GM10847 (cell line): ENCODE data around the gene SH3GLB2.

Source experiments
- POLR2A ChIP-seq: IDR thresholded peaks from 2 replicates; pipeline ENCODE4 v1.6.1; 2011; ENCODE audit not compliant: insufficient read length; ENCODE audit errors: extremely low read depth

The SH3GLB2 gene

GRCh38 chr9:129060991-129061390, 32.9 kb upstream of the SH3GLB2 start:
- TF ChIP-seq POLR2A: no peak

- TF ChIP-seq POLR2A: no peak
Observed at GRCh38 chr9:129059796-129060785, 32.0 kb upstream of the SH3GLB2 start.

GRCh38 chr9:129058965-129059795, 31.0 kb upstream of the SH3GLB2 start:
- no peak for TF ChIP-seq POLR2A

- no peak for TF ChIP-seq POLR2A
Observed at GRCh38 chr9:129054163-129054851, 26.2 kb upstream of the SH3GLB2 start.

GRCh38 chr9:129053020-129053419, 24.9 kb upstream of the SH3GLB2 start:
- no peak for TF ChIP-seq POLR2A

GRCh38 chr9:129052592-129052991, 24.5 kb upstream of the SH3GLB2 start:
- TF ChIP-seq POLR2A: no peak

- no peak for TF ChIP-seq POLR2A
Observed at GRCh38 chr9:129042016-129042415, 13.9 kb upstream of the SH3GLB2 start.

- TF ChIP-seq POLR2A: no peak
Observed at GRCh38 chr9:129040113-129040643, 12.0 kb upstream of the SH3GLB2 start.

- no peak for TF ChIP-seq POLR2A
Observed at GRCh38 chr9:129038109-129038852, 10.2 kb upstream of the SH3GLB2 start.

- TF ChIP-seq POLR2A: no peak
Observed at GRCh38 chr9:129037767-129038098, 9.6 kb upstream of the SH3GLB2 start.

- no peak for TF ChIP-seq POLR2A
Observed at GRCh38 chr9:129036923-129037766, 9.0 kb upstream of the SH3GLB2 start.

- TF ChIP-seq POLR2A: peak; percentile 87
Observed at GRCh38 chr9:129036241-129036922, 8.3 kb upstream of the SH3GLB2 start, which contains the start of gene MIGA2. TSS of gene MIGA2 (plus strand) at chr9:129036626. CDS start at chr9:129040595, 3,969 bp downstream.

GRCh38 chr9:129033216-129033615, 5.1 kb upstream of the SH3GLB2 start:
- no peak for TF ChIP-seq POLR2A
